K562 (cell line): ENCODE measurements around the gene SPTLC2. TPM values are rescaled to one million over a fixed set of nuclear protein-coding genes. Genes with fewer than 3 reads are reported as not detected.

Experiments
- ATAC-seq: fragments of 200-7000 bp; cut with Tn5 transposase; 3 replicates; pipeline ENCODE4 v1.9.1; 2020; ENCODE audit warnings: moderate library complexity
- BruUV-seq: library from RNA; stranded (reverse); fragments of 400-500 nt; replicated peaks from 2 replicates; lab custom pipeline; 2021; lab: Mats Ljungman, UMichigan
- CTCF ChIA-PET: fragments of 300-600 bp; formaldehyde crosslinking; extraction: SDS; loops from one replicate; lab custom pipeline; 2021; ENCODE audit warnings: low intra/inter-chr PET ratio; lab: Yijun Ruan, JAX
- POLR2A ChIA-PET: fragments of 300-600, 350-650 bp; sonication (Branson Sonifier 250); formaldehyde crosslinking; extraction: SDS; loops from one replicate; lab custom pipeline; 2021; ENCODE audit warnings: antibody characterized with exemption, inconsistent platforms; lab: Yijun Ruan, JAX
- DNase-seq, 4 experiments: peaks; one replicate each; pipeline versions ENCODE4 v3.0.0 to v3.0.0-alpha.2; 2011 to 2018; ENCODE audit warnings: low spot score in 3 of 4, mixed read lengths in 3 of 4; ENCODE audit errors: extremely low read depth in 1 of 4
- FAIRE-seq: peaks from 2 replicates; lab custom pipeline; 2011; peaks lifted over from hg19 to GRCh38; lab: Jason Lieb, UNC
- H2AFZ ChIP-seq: 2 replicates; pipeline ENCODE4 v1.6.0; 2011; ENCODE audit warnings: low read depth, low read length, control low read depth, inconsistent platforms
- H3K27ac ChIP-seq: fragments of 200-600 bp; 3 replicates; pipeline ENCODE4 v1.8.0; 2011; ENCODE audit warnings: low read depth, mild to moderate bottlenecking, control low read depth, inconsistent platforms, low read length, moderate library complexity, mixed read lengths; ENCODE audit errors: extremely low read depth
- H3K27me3 ChIP-seq, 2 experiments: fragments of 300-600 bp in 1 of 2; 2 replicates in 1 of 2; 3 replicates in 1 of 2; pipeline versions ENCODE4 v1.6.0 to v1.8.0; 2011; ENCODE audit warnings: inconsistent platforms in 2 of 2, low read length in 2 of 2, mild to moderate bottlenecking in 1 of 2, mixed read lengths in 1 of 2, moderate library complexity in 1 of 2; ENCODE audit not compliant: control insufficient read depth in 2 of 2, insufficient read depth in 2 of 2
- H3K36me3 ChIP-seq: fragments of 300-600 bp; 3 replicates; pipeline ENCODE4 v1.8.0; 2011; ENCODE audit warnings: mild to moderate bottlenecking, low read length, inconsistent platforms; ENCODE audit not compliant: control insufficient read depth, insufficient read depth
- H3K4me1 ChIP-seq, 2 experiments: fragments of 200-600 bp in 1 of 2; replicated peaks in 1 of 2; 2 replicates in 1 of 2; 3 replicates in 1 of 2; pipeline versions ENCODE4 v1.5.1 to v1.8.0; 2011; ENCODE audit warnings: inconsistent platforms in 2 of 2, low read length in 2 of 2, mild to moderate bottlenecking in 1 of 2, mixed read lengths in 1 of 2, moderate library complexity in 1 of 2; ENCODE audit not compliant: control insufficient read depth in 2 of 2, insufficient read depth in 2 of 2
- H3K4me2 ChIP-seq: 2 replicates; pipeline ENCODE4 v1.6.1; 2011; ENCODE audit warnings: low read length, control low read depth, inconsistent platforms, mixed read lengths; ENCODE audit not compliant: insufficient read depth
- H3K4me3 ChIP-seq: fragments of 200-600 bp; sonication (generic), shearing (Covaris generic); 2 replicates; pipeline ENCODE4 v1.5.1; 2016; ENCODE audit warnings: control low read depth, inconsistent platforms
- H3K79me2 ChIP-seq: fragments of 200-600 bp; 3 replicates; pipeline ENCODE4 v1.8.0; 2011; ENCODE audit warnings: low read length, inconsistent platforms; ENCODE audit not compliant: control insufficient read depth, insufficient read depth
- H3K9ac ChIP-seq, 2 experiments: 2 replicates each; pipeline versions ENCODE4 v1.6.0 to v1.6.1; 2011; ENCODE audit warnings: low read depth in 2 of 2, low read length in 2 of 2, control low read depth in 1 of 2, inconsistent platforms in 1 of 2, mild to moderate bottlenecking in 1 of 2, mixed read lengths in 1 of 2; ENCODE audit not compliant: insufficient read depth in 1 of 2
- H3K9me1 ChIP-seq: one replicate; pipeline ENCODE4 v1.6.0; 2011; ENCODE audit warnings: inconsistent platforms, mild to moderate bottlenecking, low read length, moderate library complexity; ENCODE audit not compliant: control insufficient read depth, insufficient read depth
- H3K9me3 ChIP-seq: replicated peaks from 2 replicates; pipeline ENCODE4 v1.5.1; 2011; ENCODE audit warnings: low read depth, low read length, inconsistent platforms; ENCODE audit not compliant: control insufficient read depth, insufficient read depth
- H4K20me1 ChIP-seq: replicated peaks from 2 replicates; pipeline ENCODE4 v1.6.1; 2011; ENCODE audit warnings: low read length, inconsistent platforms, mixed read lengths; ENCODE audit not compliant: control insufficient read depth, insufficient read depth
- MTF1 ChIP-seq: fragments of 250-450 bp; sonication (Bioruptor Pico); IDR thresholded peaks from 2 replicates; pipeline ENCODE4 v1.9.0; 2021; ENCODE audit warnings: moderate library complexity, mild to moderate bottlenecking, inconsistent platforms, borderline replicate concordance
- NFE2L1 ChIP-seq: fragments of 450-650 bp; IDR thresholded peaks from 2 replicates; pipeline ENCODE4 v1.6.1; 2016; ENCODE audit warnings: missing genetic modification characterization, low read depth, mild to moderate bottlenecking, missing compliant biosample characterization, moderate library complexity, borderline replicate concordance
- SRSF3 ChIP-seq: fragments of 200-400 bp; formaldehyde crosslinking; IDR thresholded peaks from 2 replicates; pipeline ENCODE4 v1.6.1; 2016; ENCODE audit warnings: mild to moderate bottlenecking, low read length, moderate library complexity; ENCODE audit not compliant: insufficient read depth
- TAF7 ChIP-seq: fragments of 450-650 bp; IDR thresholded peaks from 2 replicates; pipeline ENCODE4 v1.6.1; 2016; ENCODE audit warnings: missing genetic modification characterization, missing compliant biosample characterization
- TRIM28 ChIP-seq: fragments of 450-650 bp; IDR thresholded peaks from 2 replicates; pipeline ENCODE4 v1.6.1; 2017
- ZFP36 ChIP-seq: fragments of 150-350 bp; IDR thresholded peaks from 2 replicates; pipeline ENCODE4 v1.6.1; 2018; ENCODE audit warnings: low read length, low read depth; ENCODE audit not compliant: partially characterized antibody
- ZNF76 ChIP-seq: fragments of 250-450 bp; sonication (Bioruptor Pico); IDR thresholded peaks from 2 replicates; pipeline ENCODE4 v1.4.0; 2020; ENCODE audit warnings: mild to moderate bottlenecking, moderate library complexity, borderline replicate concordance
- WGBS: fragments of 100-300 bp; shearing (Covaris generic); methylation state at CpG from one replicate; pipeline ENCODE4 v1.1.6; 2016; ENCODE audit warnings: low coverage, mixed read lengths; ENCODE audit not compliant: insufficient coverage; ENCODE audit errors: missing lambda C conversion rate; 5-methylcytosine and 5-hydroxymethylcytosine counted together
- in situ Hi-C: fragments of 300-500 bp; cut with MboI; formaldehyde crosslinking; loops from 4 replicates; pipeline ENCODE4 v1.15.0; 2018; ENCODE audit warnings: inconsistent platforms, mixed read lengths
- intact Hi-C: fragments of 100-400 bp; cut with micrococcal nuclease; formaldehyde crosslinking; loops from 2 replicates; pipeline ENCODE4 v1.14.2; 2022
- polyA plus RNA-seq, 8 experiments: library from polyadenylated mRNA; depleted of rRNA in 4 of 8; stranded (reverse) in 5 of 8; unstranded in 3 of 8; fragments of >200 nt; fragmentation: Nextera tagmentation in 2 of 8; fragmentation: Illumina TruSeq in 1 of 8; extraction: Ambion mirVana in 2 of 8; extraction: Trizol in 1 of 8; gene quantifications; 2 replicates each; pipeline versions ENCODE4 v1.2.1 to v1.2.3, GENCODE V29; 2011 to 2014; ENCODE audit warnings: inconsistent platforms in 1 of 8, missing spikeins in 1 of 8
- total RNA-seq, 7 experiments: library from RNA; depleted of rRNA in 6 of 7; stranded (reverse); fragments of >200 nt in 6 of 7; fragmentation: Illumina TruSeq in 2 of 7; extraction: Trizol in 2 of 7; gene quantifications; 2 replicates each; pipeline versions ENCODE4 v1.2.1 to v1.2.3, GENCODE V29; 2011 to 2021; ENCODE audit warnings: low replicate concordance in 1 of 7
- TF ChIP-seq, protein P1 (sequence below): fragments of 250-450 bp; sonication (Bioruptor Pico); IDR thresholded peaks from 2 replicates; pipeline ENCODE4 v1.5.0; 2021

Gene SPTLC2
- total and polyA plus RNA-seq, 9 of the 15 experiments (the other 6 are each of a cell fraction or from before 2014, with no cell fraction given), result 4.5 to 30.4 (median 14.0) TPM

DNA sequence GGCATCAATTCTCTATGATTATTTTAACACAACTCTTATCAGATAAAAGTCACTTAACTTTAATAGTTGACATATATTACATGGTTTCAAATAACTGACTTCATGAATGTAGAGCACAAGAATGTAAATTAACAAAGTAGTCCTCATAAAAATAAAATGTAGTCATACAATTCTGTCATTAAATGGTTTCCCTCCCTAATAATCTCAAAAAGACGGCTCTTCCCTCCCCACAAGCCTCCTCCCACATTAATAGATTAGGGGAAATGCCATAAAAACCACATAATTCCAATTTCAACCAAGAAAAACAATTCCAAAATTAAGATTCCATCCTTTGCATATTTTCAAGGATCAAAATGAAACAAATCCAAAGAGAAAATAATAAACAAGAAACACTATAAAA is 36.7 kb downstream of the SPTLC2 start:
- ChIA-PET CTCF (no interaction called here), POLR2A (no interaction called here)
- Histone ChIP-seq H3K36me3 (peaks cover 24% of the 10 kb centered on the region; the same call in 2 of the 3 replicates), H3K4me3 (no peak overlapping the region), H3K4me2 (no peak overlapping the region), H3K79me2 (peaks cover 53% of the 10 kb centered on the region), H2AFZ (no peak overlapping the region), H3K27ac (no peak overlapping the region), H3K4me1 (peaks cover 0 to 2% of the 10 kb centered on the region in 2 experiments; a peak in 2 of 5 replicates), H4K20me1 (peaks cover 10% of the 10 kb centered on the region; the same call in 1 of the 2 replicates), H3K9me3 (no peaks in the 10 kb centered on the region), H3K27me3 (no peaks in the 10 kb centered on the region), H3K9me1 (no peaks in the 10 kb centered on the region), H3K9ac (no peak overlapping the region)
- intact Hi-C loops (no loop called here), in situ Hi-C loops (no loop called here)
- no peak for FAIRE-seq
- ATAC-seq, result no peak
- DNase-seq, result no peak
- BruUV-seq, result no TSS peak
- TF ChIP-seq, protein P1, sequence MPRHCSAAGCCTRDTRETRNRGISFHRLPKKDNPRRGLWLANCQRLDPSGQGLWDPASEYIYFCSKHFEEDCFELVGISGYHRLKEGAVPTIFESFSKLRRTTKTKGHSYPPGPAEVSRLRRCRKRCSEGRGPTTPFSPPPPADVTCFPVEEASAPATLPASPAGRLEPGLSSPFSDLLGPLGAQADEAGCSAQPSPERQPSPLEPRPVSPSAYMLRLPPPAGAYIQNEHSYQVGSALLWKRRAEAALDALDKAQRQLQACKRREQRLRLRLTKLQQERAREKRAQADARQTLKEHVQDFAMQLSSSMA (CRISPR knock-in tag), result no peak
- TF ChIP-seq TRIM28, result no peak
- TF ChIP-seq MTF1 (CRISPR knock-in tag), result no peak
- no peak for TF ChIP-seq ZNF76 (CRISPR knock-in tag)
- no peak for TF ChIP-seq TAF7 (tag)
- TF ChIP-seq NFE2L1 (tag), result no peak
- TF ChIP-seq SRSF3, result no peak
- TF ChIP-seq ZFP36, result no peak
- 80% methylated on average over 1 of the region's 1 CpG for WGBS
